Germinal center (tissue), 1 donor: ENCODE results near the gene ABHD16A.

Source experiments
- DNase-seq: peaks from one replicate; pipeline ENCODE4 v3.0.0; 2012; ENCODE audit warnings: mixed read lengths, low spot score

ABHD16A gene

DNA sequence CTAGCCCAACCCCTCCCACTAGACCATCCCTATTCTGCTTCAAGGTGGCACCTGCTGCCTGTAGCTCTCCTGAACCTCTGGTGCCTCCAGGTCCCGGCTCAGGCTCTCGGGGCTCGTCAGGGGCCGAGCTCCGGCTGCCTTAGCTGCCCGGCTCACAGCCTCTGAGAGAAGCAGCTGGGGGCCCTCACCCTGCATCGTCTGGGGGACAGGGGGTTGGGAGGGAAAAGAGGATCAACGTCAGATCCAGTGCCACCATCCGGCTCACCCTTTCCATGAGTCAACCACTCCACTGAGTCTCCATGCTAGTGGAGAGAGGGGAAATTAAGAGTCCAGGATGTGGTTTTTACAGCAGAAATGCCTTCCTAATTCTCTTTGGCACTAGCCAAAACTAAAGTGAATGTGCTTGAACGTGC lies 63.7 kb downstream of the ABHD16A start:
- no peak for DNase-seq

DNA sequence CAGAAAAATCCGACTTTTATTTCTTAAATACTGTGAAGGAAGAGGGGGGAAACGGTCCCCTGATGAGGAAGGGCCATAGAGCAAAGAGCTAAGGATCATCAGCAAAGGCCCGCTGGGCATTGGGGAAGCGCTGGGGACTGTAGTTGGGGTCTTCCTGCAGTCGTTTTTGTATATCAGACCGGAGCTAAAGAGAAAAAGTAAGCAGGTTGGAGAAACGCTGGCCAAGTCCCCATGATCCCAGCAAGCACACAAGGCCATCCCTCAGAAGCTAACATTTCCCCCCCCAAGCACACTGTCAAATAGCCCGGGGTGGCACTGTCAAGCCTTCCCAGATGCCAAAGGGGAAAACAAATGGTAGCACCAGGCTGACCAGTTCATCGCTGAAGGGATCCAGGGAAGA lies 64.1 kb downstream of the ABHD16A start:
- DNase-seq = no peak
